Measurements from ENCODE around the gene GPR180.
A peak's percentile ranks its signal among the peaks of the same experiment; 100 is the strongest.

The GPR180 gene

GRCh38 chr13:94601446-94602431 is at the start of gene GPR180:
GPR180 (plus strand) TSS chr13:94601857; CDS start chr13:94601928, 71 bp downstream.
- peak; percentile 81 for DNase-seq

- DNase-seq: no peak
Measured at GRCh38 chr13:94552095-94552494, 49.6 kb upstream of the GPR180 start.

- DNase-seq: no peak
Measured at GRCh38 chr13:94553766-94554165, 47.9 kb upstream of the GPR180 start.

GRCh38 chr13:94556041-94556440 is 45.6 kb upstream of the GPR180 start:
- no peak for DNase-seq

GRCh38 chr13:94556621-94557020 is 45.0 kb upstream of the GPR180 start:
- no peak for DNase-seq

- no peak for DNase-seq
Measured at GRCh38 chr13:94557684-94558235, 43.9 kb upstream of the GPR180 start.

GRCh38 chr13:94558716-94559115 is 42.9 kb upstream of the GPR180 start:
- no peak for DNase-seq

GRCh38 chr13:94559222-94559795 is 42.3 kb upstream of the GPR180 start:
- no peak for DNase-seq

GRCh38 chr13:94560116-94560515 is 41.5 kb upstream of the GPR180 start:
- DNase-seq: no peak

GRCh38 chr13:94561126-94561525 is 40.5 kb upstream of the GPR180 start:
- no peak for DNase-seq

GRCh38 chr13:94567581-94567980 is 34.1 kb upstream of the GPR180 start:
- DNase-seq: no peak

- no peak for DNase-seq
Measured at GRCh38 chr13:94568443-94568842, 33.2 kb upstream of the GPR180 start.

GRCh38 chr13:94569615-94570014 is 32.0 kb upstream of the GPR180 start:
- DNase-seq: no peak

- no peak for DNase-seq
Measured at GRCh38 chr13:94579063-94579462, 22.6 kb upstream of the GPR180 start.

GRCh38 chr13:94583926-94584325 is 17.7 kb upstream of the GPR180 start:
- DNase-seq: no peak

GRCh38 chr13:94585543-94586101 is 16.0 kb upstream of the GPR180 start:
- DNase-seq: no peak

GRCh38 chr13:94586371-94586770 is 15.3 kb upstream of the GPR180 start:
- no peak for DNase-seq

GRCh38 chr13:94588541-94588940 is 13.1 kb upstream of the GPR180 start:
- DNase-seq: no peak

GRCh38 chr13:94590744-94591143 is 10.9 kb upstream of the GPR180 start:
- no peak for DNase-seq

GRCh38 chr13:94595001-94595949 is 6.4 kb upstream of the GPR180 start:
- peak; percentile 18 for DNase-seq

- DNase-seq: peak; percentile 84
Measured at GRCh38 chr13:94595950-94596574, 5.6 kb upstream of the GPR180 start, which contains the start of gene TGDS. TGDS (minus strand) TSS chr13:94596152; CDS start chr13:94596136, 16 bp downstream.

- DNase-seq: no peak
Measured at GRCh38 chr13:94596575-94596971, 5.1 kb upstream of the GPR180 start.
